Measurements from ENCODE around the gene TAF13.

DNA sequence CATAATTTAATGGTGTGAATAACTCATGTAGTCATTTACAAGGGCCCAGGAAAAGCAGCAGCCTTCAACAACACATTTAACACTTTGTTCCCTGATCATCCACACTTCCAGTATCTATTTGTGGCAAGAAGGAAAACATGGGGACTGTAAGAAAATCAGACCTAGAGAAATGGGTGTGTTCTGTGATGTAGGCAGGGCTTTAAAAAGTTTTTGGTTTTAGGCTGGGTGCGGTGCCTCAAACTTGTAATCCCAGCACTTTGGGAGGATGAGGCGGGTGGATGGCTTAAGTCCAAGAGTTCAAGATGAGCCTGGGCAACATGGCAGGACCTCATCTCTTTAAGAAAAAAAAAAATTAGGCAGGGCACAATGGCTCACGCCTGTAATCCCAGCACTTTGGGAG lies 19.7 kb downstream of the TAF13 start:
- no peak for TF ChIP-seq POLR2AphosphoS5 (IDR thresholded peaks at IDR 0.05)
- TF ChIP-seq POLR2A (IDR thresholded peaks at IDR 0.05; ENCODE audit: low read depth), result no peak
- TF ChIP-seq, protein P1, sequence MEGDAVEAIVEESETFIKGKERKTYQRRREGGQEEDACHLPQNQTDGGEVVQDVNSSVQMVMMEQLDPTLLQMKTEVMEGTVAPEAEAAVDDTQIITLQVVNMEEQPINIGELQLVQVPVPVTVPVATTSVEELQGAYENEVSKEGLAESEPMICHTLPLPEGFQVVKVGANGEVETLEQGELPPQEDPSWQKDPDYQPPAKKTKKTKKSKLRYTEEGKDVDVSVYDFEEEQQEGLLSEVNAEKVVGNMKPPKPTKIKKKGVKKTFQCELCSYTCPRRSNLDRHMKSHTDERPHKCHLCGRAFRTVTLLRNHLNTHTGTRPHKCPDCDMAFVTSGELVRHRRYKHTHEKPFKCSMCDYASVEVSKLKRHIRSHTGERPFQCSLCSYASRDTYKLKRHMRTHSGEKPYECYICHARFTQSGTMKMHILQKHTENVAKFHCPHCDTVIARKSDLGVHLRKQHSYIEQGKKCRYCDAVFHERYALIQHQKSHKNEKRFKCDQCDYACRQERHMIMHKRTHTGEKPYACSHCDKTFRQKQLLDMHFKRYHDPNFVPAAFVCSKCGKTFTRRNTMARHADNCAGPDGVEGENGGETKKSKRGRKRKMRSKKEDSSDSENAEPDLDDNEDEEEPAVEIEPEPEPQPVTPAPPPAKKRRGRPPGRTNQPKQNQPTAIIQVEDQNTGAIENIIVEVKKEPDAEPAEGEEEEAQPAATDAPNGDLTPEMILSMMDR (IDR thresholded peaks at IDR 0.05), result no peak

Data from esophagus muscularis mucosa (tissue), 3 donors.